Measurements from ENCODE around the gene RETN. TPM values are rescaled to one million over a fixed set of nuclear protein-coding genes. Genes with fewer than 3 reads are reported as not detected.

RETN gene
- total RNA-seq, 1 experiment from 2014 or later, result not detected

- no peak for TF ChIP-seq REST (IDR thresholded peaks at IDR 0.05; ENCODE audit: low read depth)
- no peak for TF ChIP-seq ZBTB33 (IDR thresholded peaks at IDR 0.05; ENCODE audit: extremely low read depth, insufficient replicate concordance, low read length)
- peak; percentile 100 for TF ChIP-seq CBX3 (IDR thresholded peaks at IDR 0.05; ENCODE audit: low read depth)
- peak; percentile 100 for TF ChIP-seq MAX (IDR thresholded peaks at IDR 0.05)
Observed at GRCh38 chr19:7636691-7637373, 32.0 kb upstream of the RETN start, which contains the start of gene STXBP2 (continued).
